Measurements from ENCODE around the gene SET.

- TF ChIP-seq CTCF (conservative IDR thresholded peaks at IDR 0.05; ENCODE audit: low read depth in 2 of 2) (no peak), EZH2 (IDR thresholded peaks at IDR 0.05; ENCODE audit: low read depth, unreplicated experiment) (no peak), REST (IDR thresholded peaks at IDR 0.05; ENCODE audit: unreplicated experiment) (no peak), POLR2AphosphoS5 (IDR thresholded peaks at IDR 0.05; ENCODE audit: low read depth) (no peak), EZH2phosphoT487 (IDR thresholded peaks at IDR 0.05; ENCODE audit: unreplicated experiment) (no peak), ZNF114 (CRISPR knock-in tag; IDR thresholded peaks at IDR 0.05) (no peak), ZNF462 (CRISPR knock-in tag; IDR thresholded peaks at IDR 0.05) (no peak)
Measured at GRCh38 chr9:128729766-128730517, 40.9 kb downstream of the SET start.

Measured in GM23338 (cell line).